Measurements from ENCODE around the gene CALML5. TPM values are rescaled to one million over a fixed set of nuclear protein-coding genes. Genes with fewer than 3 reads are reported as not detected.
"Not testable (repeated sequence)": the region's sequence is repeated elsewhere in the genome, so short reads cannot be mapped to it uniquely, and the experiment has no call there.

The CALML5 gene
- total and polyA plus RNA-seq, 7 donors: not detected

DNA sequence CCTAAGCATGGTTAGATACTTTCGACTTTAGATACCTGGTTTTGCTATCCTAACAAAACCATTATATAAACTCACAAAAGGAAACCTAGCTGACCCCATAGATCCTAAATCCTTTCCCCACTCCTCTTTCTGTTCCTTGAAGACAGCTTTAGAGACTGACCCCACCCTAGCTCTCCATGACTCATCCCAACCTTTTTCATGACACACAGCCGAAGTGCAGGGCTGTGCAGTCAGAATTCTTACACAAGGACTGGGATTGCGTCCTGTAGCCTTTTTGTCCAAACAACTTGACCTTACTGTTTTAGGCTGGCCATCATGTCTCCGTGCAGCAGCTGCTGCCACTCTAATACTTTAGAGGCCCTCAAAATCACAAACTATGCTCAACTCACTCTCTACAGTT is 24.7 kb downstream of the CALML5 start:
- H3K4me3 ChIP-seq; H3K27ac ChIP-seq; H3K36me3 ChIP-seq (ENCODE audit: insufficient read depth in 1 of 2, low read depth in 1 of 2); ATAC-seq; H3K9me3 ChIP-seq; H3K27me3 ChIP-seq (ENCODE audit: insufficient read depth in 3 of 3, low read length in 2 of 3); DNase-seq; intact Hi-C loops (cut with DNase I); H3K4me1 ChIP-seq: not testable (repeated sequence)
- 67 to 82% (median 68%) methylated on average over 4 of the region's 4 CpGs for WGBS, 3 donors

DNA sequence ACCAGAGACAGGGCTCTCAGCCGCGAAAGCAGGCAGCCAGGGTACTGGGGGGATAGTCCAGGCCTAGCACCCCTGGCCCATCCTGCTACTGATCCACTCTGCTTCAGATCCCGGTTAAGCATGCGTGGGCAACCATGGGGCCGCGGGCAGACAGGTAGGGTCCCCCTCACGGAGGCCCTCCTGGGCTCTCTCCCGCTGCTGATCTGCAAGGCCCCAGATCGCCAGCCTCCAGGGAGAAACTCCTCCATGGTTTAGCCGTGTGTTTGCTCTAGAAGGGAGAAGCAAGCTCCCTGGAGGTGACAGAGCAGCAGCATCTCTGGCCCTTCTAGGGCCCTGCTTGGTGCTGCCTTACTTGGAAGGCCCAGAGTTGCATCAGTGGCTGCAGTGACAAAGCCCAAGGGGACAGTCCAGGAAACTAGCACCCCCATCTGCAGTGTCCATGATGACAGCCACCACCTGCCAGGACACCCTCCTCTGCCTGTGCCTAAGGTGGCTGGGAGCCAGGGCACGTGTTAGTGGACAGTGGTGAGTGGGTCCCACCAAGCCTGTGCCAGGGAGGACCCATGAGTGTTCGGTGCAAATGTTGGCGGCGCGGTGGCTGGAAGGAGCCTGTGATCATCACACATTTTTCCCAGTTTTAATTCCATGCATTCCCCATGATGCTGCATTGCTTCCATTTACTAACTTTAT is 29.2 kb downstream of the CALML5 start:
- no peaks in the 10 kb centered on the region for H3K4me1 ChIP-seq
- H3K27me3 ChIP-seq (ENCODE audit: insufficient read depth in 3 of 3, low read length in 2 of 3): no peaks in the 10 kb centered on the region
- WGBS, 3 donors: 96 to 99% (median 99%) methylated on average over 15 of the region's 15 CpGs
- H3K9me3 ChIP-seq: no peaks in the 10 kb centered on the region
- ATAC-seq (no peak), DNase-seq (no peak)
- TF ChIP-seq, protein P1, sequence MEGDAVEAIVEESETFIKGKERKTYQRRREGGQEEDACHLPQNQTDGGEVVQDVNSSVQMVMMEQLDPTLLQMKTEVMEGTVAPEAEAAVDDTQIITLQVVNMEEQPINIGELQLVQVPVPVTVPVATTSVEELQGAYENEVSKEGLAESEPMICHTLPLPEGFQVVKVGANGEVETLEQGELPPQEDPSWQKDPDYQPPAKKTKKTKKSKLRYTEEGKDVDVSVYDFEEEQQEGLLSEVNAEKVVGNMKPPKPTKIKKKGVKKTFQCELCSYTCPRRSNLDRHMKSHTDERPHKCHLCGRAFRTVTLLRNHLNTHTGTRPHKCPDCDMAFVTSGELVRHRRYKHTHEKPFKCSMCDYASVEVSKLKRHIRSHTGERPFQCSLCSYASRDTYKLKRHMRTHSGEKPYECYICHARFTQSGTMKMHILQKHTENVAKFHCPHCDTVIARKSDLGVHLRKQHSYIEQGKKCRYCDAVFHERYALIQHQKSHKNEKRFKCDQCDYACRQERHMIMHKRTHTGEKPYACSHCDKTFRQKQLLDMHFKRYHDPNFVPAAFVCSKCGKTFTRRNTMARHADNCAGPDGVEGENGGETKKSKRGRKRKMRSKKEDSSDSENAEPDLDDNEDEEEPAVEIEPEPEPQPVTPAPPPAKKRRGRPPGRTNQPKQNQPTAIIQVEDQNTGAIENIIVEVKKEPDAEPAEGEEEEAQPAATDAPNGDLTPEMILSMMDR (IDR thresholded peaks at IDR 0.05): no peak
- no peaks in the 10 kb centered on the region for H3K36me3 ChIP-seq (ENCODE audit: insufficient read depth in 1 of 2, low read depth in 1 of 2)
- no peak overlapping the region for H3K27ac ChIP-seq
- H3K4me3 ChIP-seq: no peak overlapping the region
- intact Hi-C loops (cut with DNase I): no loop called here

DNA sequence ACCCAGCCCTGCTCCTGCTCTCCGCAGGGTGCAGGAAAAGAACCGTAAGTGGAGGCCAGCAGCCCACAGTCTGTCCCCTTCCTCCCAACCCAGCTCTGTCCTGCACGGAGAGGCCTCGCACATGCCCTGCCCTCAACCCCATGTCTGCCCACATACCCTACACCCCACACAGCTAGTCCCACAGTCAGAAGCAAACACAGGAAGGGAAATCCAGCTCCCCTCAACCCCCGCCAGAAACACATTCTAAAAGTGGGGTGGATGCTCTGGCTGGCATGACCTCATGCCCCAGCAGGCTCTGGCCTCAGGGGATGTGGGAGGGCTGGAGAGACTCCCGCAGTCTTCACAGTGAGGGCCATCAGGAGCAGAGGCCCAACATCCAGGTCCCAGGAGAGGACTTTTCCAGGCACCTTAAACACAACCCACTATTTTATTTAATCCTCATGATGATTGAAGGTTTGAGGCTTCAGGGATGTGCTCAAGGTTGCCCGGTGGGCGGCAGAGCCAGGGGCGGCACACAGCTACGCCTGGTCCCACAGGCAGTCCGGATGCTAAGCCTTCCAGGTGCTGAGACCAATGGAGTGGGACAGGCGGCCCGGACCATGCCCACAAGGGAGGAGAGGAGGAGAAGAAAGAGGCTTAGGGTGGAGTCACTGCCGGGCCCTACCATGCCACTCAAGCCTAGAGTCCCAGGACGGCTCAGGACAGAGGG is 29.9 kb downstream of the CALML5 start:
- no peaks in the 10 kb centered on the region for H3K36me3 ChIP-seq (ENCODE audit: insufficient read depth in 1 of 2, low read depth in 1 of 2)
- no peaks in the 10 kb centered on the region for H3K4me1 ChIP-seq

DNA sequence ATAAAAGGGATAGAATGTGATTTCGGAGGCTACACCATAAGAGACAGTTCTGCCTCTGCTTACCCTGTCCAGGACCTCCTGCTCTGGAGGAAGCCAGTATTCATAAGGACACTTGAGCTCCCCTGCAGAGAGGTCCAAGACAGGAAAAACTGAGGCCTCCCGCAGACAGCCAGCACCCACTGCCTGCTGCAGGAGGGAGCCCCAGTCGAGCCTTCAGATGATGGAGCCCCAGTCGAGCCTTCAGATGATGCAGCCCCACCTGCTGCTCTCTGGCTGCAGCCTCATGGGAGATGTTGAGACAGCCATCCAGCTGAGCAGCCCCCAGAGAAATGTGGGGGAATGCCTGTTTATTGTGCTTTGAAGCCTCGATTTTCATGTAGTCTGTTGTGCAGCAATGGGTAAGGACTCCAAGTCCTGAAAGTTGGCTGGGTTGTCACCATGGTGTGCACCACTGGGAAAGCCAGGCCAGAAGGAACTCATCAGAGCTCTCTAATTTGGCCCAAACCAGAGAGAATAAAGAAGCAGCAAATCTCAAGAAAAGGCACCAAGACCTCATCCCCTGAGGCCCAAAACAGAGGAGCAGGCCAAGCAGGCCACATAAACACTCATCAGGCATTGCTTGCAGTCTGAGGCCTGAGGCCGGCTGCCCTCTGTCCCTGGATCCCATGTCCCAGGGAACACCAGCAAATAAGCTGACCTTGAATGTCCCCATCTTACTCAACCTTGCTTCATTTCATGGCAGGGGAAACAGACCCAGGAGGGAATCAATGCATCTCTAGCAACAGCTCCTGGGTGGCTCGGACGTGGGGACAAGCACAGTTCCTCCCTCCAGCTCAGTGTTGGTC is 30.9 kb downstream of the CALML5 start:
- H3K4me1 ChIP-seq: no peaks in the 10 kb centered on the region
- peak in 1 of 4 donors; percentile 13 for ATAC-seq
- intact Hi-C loops (cut with DNase I): no loop called here
- no peaks in the 10 kb centered on the region for H3K27me3 ChIP-seq (ENCODE audit: insufficient read depth in 3 of 3, low read length in 2 of 3)
- H3K9me3 ChIP-seq: no peaks in the 10 kb centered on the region
- H3K36me3 ChIP-seq (ENCODE audit: insufficient read depth in 1 of 2, low read depth in 1 of 2): no peaks in the 10 kb centered on the region
- TF ChIP-seq, protein P1 (IDR thresholded peaks at IDR 0.05): no peak
- H3K4me3 ChIP-seq: no peak overlapping the region
- DNase-seq: no peak
- H3K27ac ChIP-seq: no peak overlapping the region
- 79 to 93% (median 79%) methylated on average over 8 of the region's 8 CpGs for WGBS, 3 donors

More for the DNA sequence above, 29.9 kb downstream of the CALML5 start:
- 81 to 88% (median 87%) methylated on average over 13 to 15 of the region's 15 CpGs for WGBS, 3 donors
- TF ChIP-seq, protein P1 (IDR thresholded peaks at IDR 0.05): no peak
- DNase-seq (no peak), ATAC-seq (no peak)
- Histone ChIP-seq H3K27me3 (ENCODE audit: insufficient read depth in 3 of 3, low read length in 2 of 3) (no peaks in the 10 kb centered on the region), H3K9me3 (no peaks in the 10 kb centered on the region), H3K27ac (no peak overlapping the region), H3K4me3 (no peak overlapping the region)
- intact Hi-C loops (cut with DNase I): no loop called here
